HG02763 (cell line): ENCODE measurements around the gene SPATA9.

Experiments
- ATAC-seq: cut with Tn5 transposase; IDR thresholded peaks from one replicate; pipeline ENCODE4 v1.9.1; 2021; ENCODE audit warnings: mild to moderate bottlenecking, moderate library complexity; ENCODE audit not compliant: unreplicated experiment

SPATA9 gene

GRCh38 chr5:95686651-95687050, 3.9 kb upstream of the SPATA9 start:
- no peak for ATAC-seq

DNA sequence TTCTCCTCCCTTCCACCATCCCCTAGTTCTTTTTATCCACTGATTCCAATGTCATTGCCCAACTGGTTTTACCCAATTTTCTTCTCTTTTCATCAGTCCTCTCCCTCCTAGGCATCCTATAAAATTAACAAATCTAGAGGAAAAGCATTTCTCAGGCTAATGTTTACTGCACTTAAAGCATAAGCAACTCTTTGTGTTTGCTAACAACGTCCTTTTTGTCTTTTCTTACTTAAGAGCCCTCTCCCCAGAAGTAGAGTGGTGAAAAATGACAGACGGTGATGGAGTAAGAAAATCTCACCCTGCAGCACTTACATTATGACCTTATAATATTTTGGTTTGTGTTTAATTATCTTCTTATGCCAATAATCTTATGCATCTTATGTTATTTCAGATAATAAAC, 1.6 kb upstream of the SPATA9 start:
- no peak for ATAC-seq

- no peak for ATAC-seq
Observed at GRCh38 chr5:95673081-95673480, 9.7 kb downstream of the SPATA9 start.

DNA sequence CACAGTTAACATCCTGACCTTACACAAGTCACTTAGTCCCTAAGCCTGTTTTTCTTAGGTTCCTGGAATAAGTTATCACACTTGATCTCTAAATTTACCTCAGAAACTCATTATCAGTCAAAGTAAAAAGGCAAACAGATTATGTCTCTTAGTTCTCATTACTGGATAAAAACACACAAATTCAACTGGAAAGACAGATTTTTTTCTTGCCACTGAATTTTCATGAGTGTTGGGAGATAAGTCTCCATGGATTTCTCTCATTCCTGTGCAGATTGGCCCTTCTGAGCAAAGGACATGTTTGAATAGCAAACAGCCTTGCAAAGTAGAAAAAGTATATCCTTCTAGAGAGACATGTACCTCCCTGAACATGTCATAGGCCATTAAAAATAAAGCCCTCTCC, 10.2 kb downstream of the SPATA9 start:
- ATAC-seq, result no peak

- ATAC-seq, result no peak
Observed at GRCh38 chr5:95671826-95672225, 11.0 kb downstream of the SPATA9 start.

DNA sequence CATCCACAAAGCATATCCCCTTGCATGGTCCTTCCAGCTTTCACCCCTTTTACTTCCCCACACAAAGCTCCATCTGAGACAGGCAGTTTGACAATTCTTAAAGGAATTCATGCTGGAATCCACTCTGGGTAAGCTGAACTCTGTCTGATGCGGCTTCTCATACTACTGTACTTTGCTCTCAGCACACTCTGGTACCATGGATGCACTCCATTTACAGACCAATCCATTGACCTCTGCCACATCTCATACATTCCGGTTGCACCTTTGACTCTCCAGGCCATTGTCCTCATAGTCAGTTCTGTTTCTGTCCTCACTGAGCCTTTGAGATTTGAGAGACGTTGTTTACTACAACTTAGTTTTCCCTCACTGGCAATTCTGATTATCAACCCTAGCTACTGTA, 12.2 kb downstream of the SPATA9 start:
- ATAC-seq, result no peak

GRCh38 chr5:95669985-95670384, 12.8 kb downstream of the SPATA9 start:
- ATAC-seq, result no peak

DNA sequence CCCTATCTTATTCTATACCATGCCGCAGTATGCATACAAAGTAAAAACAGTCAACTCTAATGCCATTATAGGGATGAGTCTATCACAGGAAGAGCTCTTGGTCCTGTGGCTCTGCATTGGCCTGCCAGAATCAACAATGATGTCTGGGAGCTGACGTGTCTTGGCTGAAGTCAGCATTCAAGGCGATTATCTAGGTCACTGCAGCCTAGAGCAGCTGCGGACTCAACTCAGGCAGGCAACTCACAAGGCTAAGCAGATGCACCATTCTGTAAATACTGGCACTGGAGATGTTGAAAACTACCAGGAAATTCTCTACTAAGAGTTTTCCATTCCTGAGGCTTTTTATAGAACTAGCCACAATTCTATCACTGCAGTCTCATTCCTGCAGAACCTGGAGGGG, 13.3 kb downstream of the SPATA9 start:
- no peak for ATAC-seq

DNA sequence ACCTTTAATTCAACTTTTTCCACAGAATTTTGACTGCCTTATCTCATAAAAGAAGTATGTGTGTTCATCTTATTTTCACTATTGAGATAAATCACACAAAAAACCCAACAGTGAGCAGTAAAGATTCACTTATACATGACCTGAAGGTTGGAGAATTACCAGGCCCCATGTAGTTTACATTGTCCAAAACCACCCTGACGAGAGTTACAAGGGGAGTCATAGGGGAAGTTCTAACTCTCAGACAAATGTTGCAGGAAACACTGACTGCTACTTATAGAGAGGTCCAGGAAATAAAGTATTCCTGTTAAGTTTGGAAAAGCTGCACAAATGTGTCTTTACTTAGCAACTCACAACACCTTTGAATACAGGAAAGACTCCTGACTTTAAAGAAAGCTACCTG, 14.1 kb downstream of the SPATA9 start:
- no peak for ATAC-seq

- ATAC-seq, result no peak
Observed at GRCh38 chr5:95668216-95668615, 14.6 kb downstream of the SPATA9 start.

- ATAC-seq, result no peak
Observed at GRCh38 chr5:95667678-95668077, 15.1 kb downstream of the SPATA9 start.

DNA sequence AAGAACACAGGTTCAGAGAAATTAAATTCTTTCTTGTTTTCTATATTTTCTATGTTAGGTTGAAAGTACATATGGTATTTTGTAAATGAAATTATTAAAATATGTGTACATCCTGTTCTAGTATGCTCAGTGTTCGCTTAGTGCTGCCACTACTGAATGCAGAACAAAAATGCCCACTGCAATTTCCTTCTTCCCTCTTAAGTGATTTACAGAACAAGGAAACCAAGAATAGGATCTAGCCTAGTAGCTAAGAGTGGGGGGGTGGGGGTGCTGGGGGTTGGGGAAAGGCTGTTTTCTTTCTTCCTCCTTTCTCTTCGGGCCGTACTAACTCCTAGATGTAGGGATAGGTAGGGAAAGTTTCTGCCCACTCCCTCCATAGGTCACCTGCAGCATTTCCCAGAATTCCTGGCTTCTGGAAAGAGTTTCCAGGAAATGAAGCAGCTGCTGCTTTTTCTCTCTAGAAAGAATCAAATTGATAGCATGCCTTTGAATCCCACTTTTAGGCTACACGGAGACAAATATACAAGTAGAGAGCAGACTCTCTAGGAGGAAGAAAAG, 15.7 kb downstream of the SPATA9 start:
- no peak for ATAC-seq

GRCh38 chr5:95664204-95664786, 18.5 kb downstream of the SPATA9 start:
- ATAC-seq, result no peak

DNA sequence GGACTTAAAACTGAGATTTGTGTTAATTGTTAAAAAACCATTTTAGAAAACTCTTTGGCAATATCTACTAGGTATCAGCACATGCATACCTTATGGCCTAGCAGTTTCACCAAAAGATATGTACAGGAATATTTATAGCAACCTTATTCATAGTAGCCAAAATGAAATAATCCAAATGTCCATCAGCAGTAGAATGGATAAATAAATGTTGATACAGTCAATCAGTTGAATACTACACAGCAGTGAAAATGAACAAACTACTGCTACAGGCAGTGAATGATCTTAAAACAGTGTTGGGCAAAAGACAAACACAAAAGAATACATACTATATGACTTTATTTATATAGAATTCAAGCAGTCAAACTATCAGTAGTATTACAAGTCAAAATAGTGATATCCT, 19.8 kb downstream of the SPATA9 start:
- ATAC-seq, result no peak

GRCh38 chr5:95660060-95660459, 22.7 kb downstream of the SPATA9 start:
- no peak for ATAC-seq

GRCh38 chr5:95655575-95655974, 27.2 kb downstream of the SPATA9 start:
- no peak for ATAC-seq

DNA sequence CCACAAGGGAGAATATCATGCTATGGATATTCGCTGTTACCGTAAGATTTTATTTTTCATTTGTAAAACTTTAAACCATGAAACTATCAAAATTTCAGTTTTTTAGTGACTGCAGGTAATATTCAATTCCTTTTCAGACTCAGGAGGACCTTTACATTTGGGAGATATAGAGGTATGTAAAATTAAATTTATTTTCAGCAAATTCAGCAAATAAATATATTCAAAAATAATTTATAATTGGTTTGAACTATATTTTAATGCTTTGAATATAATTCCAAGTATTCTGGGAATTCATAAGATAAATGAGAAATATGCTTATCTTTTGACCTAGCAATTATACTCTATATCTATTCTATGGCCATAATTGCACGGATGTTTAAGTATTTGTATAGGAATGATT, 28.6 kb downstream of the SPATA9 start:
- no peak for ATAC-seq

DNA sequence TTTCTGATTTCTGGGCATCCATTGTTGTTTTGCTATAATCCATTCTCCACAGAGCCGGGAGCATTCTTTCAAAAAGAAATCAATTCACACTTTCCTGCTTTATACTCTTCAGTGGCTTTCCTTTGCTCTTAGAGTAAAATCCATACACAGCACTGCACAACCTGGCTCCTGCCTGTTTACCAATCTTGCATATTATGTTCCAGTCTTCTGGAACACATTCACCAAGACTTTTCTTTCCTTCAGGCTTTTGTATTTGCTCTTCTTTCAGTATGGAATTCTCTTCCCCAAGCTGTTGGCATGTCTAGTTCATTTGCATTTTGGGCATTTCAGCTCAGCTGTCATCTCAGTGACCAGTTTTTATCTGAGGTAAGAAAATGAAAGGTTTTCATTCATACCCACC, 29.9 kb downstream of the SPATA9 start:
- no peak for ATAC-seq

- no peak for ATAC-seq
Observed at GRCh38 chr5:95649842-95650620, 32.8 kb downstream of the SPATA9 start.

DNA sequence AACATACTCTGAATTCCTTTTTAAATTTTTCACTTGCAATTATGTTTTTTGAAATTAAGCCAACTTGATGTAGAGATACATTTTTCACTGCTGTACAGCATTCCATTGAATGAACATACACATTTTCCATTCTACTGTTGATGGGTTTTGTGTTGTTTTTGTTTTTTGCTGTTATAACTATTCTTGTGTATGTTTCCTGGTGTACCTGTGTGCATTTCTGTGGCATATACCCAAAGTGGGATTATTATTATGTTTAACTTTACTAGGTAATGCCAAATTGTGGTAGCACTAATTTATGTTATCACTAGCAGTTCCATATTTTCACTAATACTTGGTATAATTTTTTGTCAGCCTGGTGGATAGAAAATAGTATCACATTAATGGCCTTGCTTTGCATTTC, 33.5 kb downstream of the SPATA9 start:
- ATAC-seq, result no peak

GRCh38 chr5:95647886-95648860, 34.6 kb downstream of the SPATA9 start:
- no peak for ATAC-seq
